Stimulated activated CD4-positive, alpha-beta T cell treated with anti-CD3 and anti-CD28 coated beads, Interleukin-1b, Interleukin-23, amount 100 ng/mL, for 4 hours (primary cell): ENCODE measurements around the gene TMPRSS11E.
"Not testable (repeated sequence)": the region's sequence is repeated elsewhere in the genome, so short reads cannot be mapped to it uniquely, and the experiment has no call there.

Experiments used
- DNase-seq, 2 donors: peaks; one replicate each; pipeline ENCODE4 v3.0.0-alpha.2; 2020; ENCODE audit warnings: low read depth in 2 of 2

Gene TMPRSS11E

GRCh38 chr4:68447201-68447600 is at the start of gene TMPRSS11E:
TMPRSS11E (plus strand) TSS chr4:68447463; CDS start chr4:68447513, 50 bp downstream.
- DNase-seq = no peak

- no peak for DNase-seq
Observed at GRCh38 chr4:68399306-68399705, 48.0 kb upstream of the TMPRSS11E start.

- no peak for DNase-seq
Observed at GRCh38 chr4:68401231-68401630, 46.0 kb upstream of the TMPRSS11E start.

GRCh38 chr4:68404153-68404552 is 43.1 kb upstream of the TMPRSS11E start:
- DNase-seq = no peak

GRCh38 chr4:68405718-68406478 is 41.4 kb upstream of the TMPRSS11E start:
- DNase-seq = not testable (repeated sequence)

GRCh38 chr4:68406479-68406859 is 40.8 kb upstream of the TMPRSS11E start:
- no peak for DNase-seq

- not testable (repeated sequence) for DNase-seq
Observed at GRCh38 chr4:68407015-68407867, 40.0 kb upstream of the TMPRSS11E start.

GRCh38 chr4:68407868-68408190 is 39.4 kb upstream of the TMPRSS11E start:
- no peak for DNase-seq

- no peak for DNase-seq
Observed at GRCh38 chr4:68410149-68410548, 37.1 kb upstream of the TMPRSS11E start.

GRCh38 chr4:68410643-68411042 is 36.6 kb upstream of the TMPRSS11E start:
- DNase-seq = no peak

- not testable (repeated sequence) for DNase-seq
Observed at GRCh38 chr4:68412031-68412430, 35.2 kb upstream of the TMPRSS11E start.

- no peak for DNase-seq
Observed at GRCh38 chr4:68416591-68416990, 30.7 kb upstream of the TMPRSS11E start.

- DNase-seq = no peak
Observed at GRCh38 chr4:68426516-68426915, 20.7 kb upstream of the TMPRSS11E start.

GRCh38 chr4:68430337-68430736 is 16.9 kb upstream of the TMPRSS11E start:
- DNase-seq = no peak

GRCh38 chr4:68432320-68432719 is 14.9 kb upstream of the TMPRSS11E start:
- no peak for DNase-seq

- no peak for DNase-seq
Observed at GRCh38 chr4:68433582-68433981, 13.7 kb upstream of the TMPRSS11E start.

GRCh38 chr4:68434277-68434676 is 13.0 kb upstream of the TMPRSS11E start:
- no peak for DNase-seq

GRCh38 chr4:68434836-68435235 is 12.4 kb upstream of the TMPRSS11E start:
- DNase-seq = no peak

- no peak for DNase-seq
Observed at GRCh38 chr4:68445111-68445510, 2.2 kb upstream of the TMPRSS11E start.

GRCh38 chr4:68451246-68452211 is 4.3 kb downstream of the TMPRSS11E start:
- DNase-seq = no peak

GRCh38 chr4:68460085-68460484 is 12.8 kb downstream of the TMPRSS11E start:
- no peak for DNase-seq

GRCh38 chr4:68461790-68462189 is 14.5 kb downstream of the TMPRSS11E start:
- DNase-seq = no peak
